DMS 273 treated with DMSO at 0.1 percent for 48 hours (cell line): Measurements from ENCODE around the gene ADORA2A.

Experiments
- DNase-seq: peaks from one replicate; lab custom pipeline; 2025; lab: John Stamatoyannopoulos, UW

ADORA2A gene

GRCh38 chr22:24453853-24454252 lies 26.5 kb downstream of the ADORA2A start:
- no peak for DNase-seq

DNA sequence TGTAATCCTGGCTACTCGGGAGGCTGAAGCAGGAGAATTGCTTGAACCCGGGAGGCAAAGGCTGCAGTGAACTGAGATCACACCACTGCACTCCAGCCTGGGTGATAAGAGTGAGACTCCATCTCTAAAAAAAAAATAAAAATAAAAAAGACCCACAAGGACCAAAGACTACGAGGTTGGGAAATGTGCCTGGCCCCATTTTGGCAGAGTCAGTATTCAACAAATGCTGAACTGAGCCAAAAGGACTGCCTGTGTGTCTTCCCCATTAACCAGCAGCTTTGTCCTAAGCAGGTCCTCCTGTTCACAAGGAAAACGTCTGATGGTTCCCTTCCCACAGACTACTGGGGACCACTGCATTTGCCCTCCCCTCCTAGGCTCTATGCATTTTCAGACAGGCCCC lies 27.6 kb downstream of the ADORA2A start:
- no peak for DNase-seq

- no peak for DNase-seq
These were observed 28.5 kb downstream of the ADORA2A start for GRCh38 chr22:24455751-24456426.

DNA sequence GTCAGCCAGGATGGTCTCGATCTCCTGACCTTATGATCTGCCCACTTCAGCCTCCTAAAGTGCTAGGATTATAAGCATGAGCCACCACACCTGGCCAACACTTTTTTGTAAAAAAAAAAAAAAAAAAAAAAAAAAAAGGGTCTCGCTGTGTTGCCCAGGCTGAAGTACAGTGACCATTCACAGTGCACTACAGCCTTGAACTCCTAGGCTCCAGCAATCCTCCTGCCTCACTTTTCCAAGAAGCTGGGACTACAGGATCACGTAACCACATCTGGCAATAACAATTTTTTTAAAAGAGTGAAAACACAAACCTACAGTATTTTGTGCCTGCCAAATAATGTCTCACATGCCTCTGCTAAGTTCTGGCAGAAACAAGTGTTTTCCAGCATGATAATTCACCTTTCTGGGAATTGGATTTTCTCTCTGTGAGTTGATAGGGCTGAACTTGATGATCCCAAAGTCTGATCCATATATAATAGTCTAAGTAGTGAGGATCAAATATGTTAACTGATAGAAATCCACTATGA lies 30.6 kb downstream of the ADORA2A start:
- no peak for DNase-seq

GRCh38 chr22:24459911-24460310 lies 32.5 kb downstream of the ADORA2A start:
- DNase-seq = no peak

GRCh38 chr22:24460418-24461089 lies 33.2 kb downstream of the ADORA2A start:
- DNase-seq = no peak

DNA sequence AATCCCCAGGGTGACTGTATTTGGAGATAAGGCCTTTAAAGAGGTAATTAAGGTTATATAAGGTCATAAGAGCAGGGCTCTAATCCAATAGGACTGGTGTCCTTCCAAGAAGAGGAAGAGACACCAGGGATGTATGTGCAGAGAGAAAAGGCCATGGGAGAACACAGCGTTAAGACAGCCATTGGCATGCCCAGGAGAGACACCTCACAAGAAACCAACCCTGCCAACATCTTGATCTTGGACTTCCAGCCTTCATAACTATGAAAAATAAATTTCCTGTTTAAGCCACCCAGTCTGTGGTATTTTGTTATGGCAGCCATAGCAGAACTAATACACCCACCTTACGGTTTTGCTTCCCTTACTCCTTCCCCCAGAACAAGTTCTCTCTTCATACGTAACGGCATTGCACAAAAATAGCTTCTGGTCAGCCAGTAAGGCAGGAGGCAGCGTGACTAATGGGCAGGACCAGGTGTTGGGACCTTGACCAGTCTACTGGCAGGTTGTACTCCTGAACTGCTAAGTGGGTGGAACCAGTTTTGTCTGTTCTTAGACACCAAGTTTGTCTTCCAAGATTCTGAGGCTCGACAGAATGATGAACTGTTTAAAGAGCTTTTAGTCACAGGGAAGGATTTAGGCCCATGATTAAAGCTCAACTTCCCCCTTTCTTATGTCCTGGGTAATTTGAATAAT lies 35.8 kb downstream of the ADORA2A start:
- DNase-seq = no peak

GRCh38 chr22:24465566-24465965 lies 38.2 kb downstream of the ADORA2A start:
- no peak for DNase-seq

GRCh38 chr22:24465975-24466374 lies 38.6 kb downstream of the ADORA2A start:
- DNase-seq = no peak

GRCh38 chr22:24466716-24467328 lies 39.4 kb downstream of the ADORA2A start:
- no peak for DNase-seq

GRCh38 chr22:24467340-24467739 lies 39.9 kb downstream of the ADORA2A start:
- no peak for DNase-seq

DNA sequence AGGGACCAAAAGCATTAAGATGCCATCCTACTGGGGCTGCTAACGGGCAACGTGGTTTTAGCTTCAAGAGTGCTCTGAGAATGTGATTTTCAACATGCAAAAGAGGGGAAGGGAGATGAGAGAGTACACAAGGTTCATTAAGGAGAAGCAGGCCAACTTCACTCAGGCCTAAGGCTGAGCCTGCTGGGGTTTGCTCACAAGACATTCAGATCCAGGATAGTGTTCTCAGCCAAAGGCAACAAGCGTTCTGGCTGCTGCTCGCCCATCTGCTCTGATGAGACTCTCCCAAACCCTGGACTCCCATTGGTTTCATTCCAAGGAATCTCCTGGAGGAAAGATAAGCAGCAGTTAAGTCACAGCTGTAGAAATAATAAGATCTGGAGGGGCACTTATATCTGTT lies 44.2 kb downstream of the ADORA2A start:
- peak; percentile 53 for DNase-seq

GRCh38 chr22:24473284-24473683 lies 45.9 kb downstream of the ADORA2A start:
- DNase-seq = no peak

DNA sequence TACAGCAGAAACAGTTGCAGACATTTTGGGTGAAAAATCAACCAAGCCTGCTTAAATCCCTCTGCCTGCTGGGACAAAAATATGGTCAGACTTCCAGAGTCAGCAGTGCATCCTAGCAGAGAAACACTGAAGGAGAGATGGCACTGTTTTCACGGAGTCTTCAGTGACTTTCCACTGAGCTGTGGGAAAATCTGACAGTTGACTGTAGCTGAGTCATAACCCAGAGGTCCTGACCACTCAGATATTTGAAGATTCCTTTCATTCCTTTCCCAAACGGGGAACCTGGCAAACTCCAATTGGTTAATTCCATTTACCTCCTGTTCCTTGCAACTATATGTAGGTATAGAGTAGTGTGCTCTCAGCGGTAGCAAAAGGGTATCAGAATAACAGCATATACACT lies 46.8 kb downstream of the ADORA2A start:
- DNase-seq = no peak

GRCh38 chr22:24474649-24475255 lies 47.4 kb downstream of the ADORA2A start:
- no peak for DNase-seq

DNA sequence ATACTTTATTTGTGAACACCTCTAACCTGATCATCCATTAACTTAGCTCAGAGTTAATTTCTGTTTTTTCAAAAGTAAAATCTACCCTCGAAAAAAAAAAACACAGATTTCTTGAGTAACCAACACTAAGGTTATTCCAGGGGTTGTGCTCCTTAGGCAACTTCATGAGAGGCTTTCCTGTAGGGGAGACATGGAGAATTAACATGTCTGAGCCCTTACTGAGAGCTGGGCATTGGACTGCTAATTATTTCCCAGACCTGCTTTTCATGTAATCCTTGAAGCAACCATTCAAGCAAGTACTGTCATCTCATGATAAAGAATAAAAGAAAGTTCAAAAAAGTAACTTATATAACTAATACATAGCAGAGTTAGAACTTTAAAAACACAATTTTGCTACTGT lies 54.2 kb downstream of the ADORA2A start:
- no peak for DNase-seq

DNA sequence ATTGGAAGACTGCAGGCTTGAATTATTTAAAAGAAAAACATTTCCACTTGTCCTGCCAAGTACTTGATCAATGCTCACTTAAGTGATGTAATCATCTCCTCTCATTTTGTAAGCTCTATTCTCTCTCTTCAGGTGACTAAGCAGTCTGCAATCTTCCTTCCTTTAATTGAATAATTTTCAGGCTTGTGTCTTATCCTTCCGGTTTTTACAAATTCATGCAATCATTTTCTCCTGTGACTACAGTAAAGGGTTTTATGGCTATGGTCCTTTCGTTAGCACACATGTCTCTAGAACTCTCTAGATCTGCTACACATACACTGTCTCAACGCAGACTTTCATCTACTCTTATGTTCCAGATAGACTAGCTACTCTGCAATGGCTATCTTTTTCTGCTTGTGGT lies 55.2 kb downstream of the ADORA2A start:
- DNase-seq = no peak

- DNase-seq = no peak
These were observed 55.6 kb downstream of the ADORA2A start for GRCh38 chr22:24482998-24483397.

DNA sequence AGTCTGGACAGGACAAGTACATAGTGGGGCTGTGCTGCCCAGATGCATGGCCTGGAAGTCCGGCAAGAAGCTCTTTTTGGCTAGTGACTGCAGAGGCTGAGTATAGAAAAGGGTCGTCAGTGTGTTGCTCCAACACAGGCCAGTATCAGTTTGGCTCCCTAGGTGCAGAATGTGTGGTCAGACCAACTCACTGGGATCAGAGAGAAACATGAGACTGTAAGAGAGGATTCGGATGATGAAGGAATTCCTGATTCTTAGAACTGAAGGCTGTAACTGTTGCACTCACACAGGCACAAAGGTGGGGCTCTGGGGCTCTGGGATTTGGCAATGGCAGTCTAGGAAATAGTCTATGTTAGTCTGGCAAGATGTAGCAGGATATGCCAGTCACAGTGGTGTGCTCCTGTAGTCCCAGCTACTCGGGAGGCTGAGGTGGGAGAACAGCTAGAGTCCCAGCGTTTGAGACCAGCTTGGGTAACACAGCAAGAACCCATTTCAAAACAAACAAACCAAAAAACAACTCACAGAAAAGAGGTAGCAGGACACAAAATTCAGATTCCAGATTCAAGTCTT lies 56.7 kb downstream of the ADORA2A start:
- DNase-seq = no peak

GRCh38 chr22:24485170-24485569 lies 57.8 kb downstream of the ADORA2A start:
- DNase-seq = no peak

GRCh38 chr22:24485608-24486007 lies 58.2 kb downstream of the ADORA2A start:
- no peak for DNase-seq

GRCh38 chr22:24486501-24486921 lies 59.1 kb downstream of the ADORA2A start:
- DNase-seq = no peak
